H9 (cell line): ENCODE data around the gene OS9. TPM values are rescaled to one million over a fixed set of nuclear protein-coding genes. Genes with fewer than 3 reads are reported as not detected.
"Not testable (repeated sequence)": the region's sequence is repeated elsewhere in the genome, so short reads cannot be mapped to it uniquely, and the experiment has no call there.

Experiments used
- DNase-seq: peaks from one replicate; pipeline ENCODE4 v3.0.0-alpha.2; 2017
- H2AFZ ChIP-seq: one replicate; pipeline ENCODE4 v1.6.1; 2013; ENCODE audit warnings: mild to moderate bottlenecking, low read length, control low read depth, moderate library complexity
- H2AK5ac ChIP-seq: 2 replicates; pipeline ENCODE4 v1.6.1; 2013; ENCODE audit warnings: low read length, control low read depth, mixed read lengths; ENCODE audit not compliant: insufficient read length
- H2BK120ac ChIP-seq: one replicate; pipeline ENCODE4 v1.6.1; 2013; ENCODE audit warnings: low read depth, mild to moderate bottlenecking, low read length, control low read depth, inconsistent platforms; ENCODE audit not compliant: poor library complexity, severe bottlenecking
- H2BK12ac ChIP-seq: 2 replicates; pipeline ENCODE4 v1.6.1; 2013; ENCODE audit warnings: low read length, control low read depth, mixed read lengths, low read depth; ENCODE audit not compliant: insufficient read length
- H2BK15ac ChIP-seq: 2 replicates; pipeline ENCODE4 v1.6.1; 2013; ENCODE audit warnings: low read depth, low read length, control low read depth
- H2BK20ac ChIP-seq: one replicate; pipeline ENCODE4 v1.6.1; 2013; ENCODE audit warnings: low read depth, mild to moderate bottlenecking, low read length, control low read depth, inconsistent platforms; ENCODE audit not compliant: poor library complexity, severe bottlenecking
- H2BK5ac ChIP-seq: 2 replicates; pipeline ENCODE4 v1.6.1; 2013; ENCODE audit warnings: low read length, control low read depth, mixed read lengths; ENCODE audit not compliant: insufficient read length
- H3K14ac ChIP-seq: 2 replicates; pipeline ENCODE4 v1.6.1; 2013; ENCODE audit warnings: low read length, control low read depth; ENCODE audit not compliant: insufficient read depth
- H3K18ac ChIP-seq: 2 replicates; pipeline ENCODE4 v1.6.1; 2013; ENCODE audit warnings: low read depth, mild to moderate bottlenecking, mixed read lengths, low read length, control low read depth; ENCODE audit not compliant: insufficient read length
- H3K23ac ChIP-seq: 2 replicates; pipeline ENCODE4 v1.6.1; 2013; ENCODE audit warnings: low read length, control low read depth, mixed read lengths, low read depth; ENCODE audit not compliant: insufficient read length
- H3K23me2 ChIP-seq: 2 replicates; pipeline ENCODE4 v1.6.1; 2013; ENCODE audit warnings: low read depth, mild to moderate bottlenecking, mixed read lengths, low read length, control low read depth; ENCODE audit not compliant: insufficient read length, poor library complexity, severe bottlenecking
- H3K27ac ChIP-seq: 2 replicates; pipeline ENCODE4 v1.5.1; 2013; ENCODE audit warnings: low read length, control low read depth, mixed read lengths, low read depth; ENCODE audit not compliant: insufficient read length
- H3K27me3 ChIP-seq: 2 replicates; pipeline ENCODE4 v1.6.1; 2013; ENCODE audit warnings: low read length, control low read depth, inconsistent platforms; ENCODE audit not compliant: insufficient read depth
- H3K4ac ChIP-seq: 2 replicates; pipeline ENCODE4 v1.6.1; 2013; ENCODE audit warnings: low read depth, mild to moderate bottlenecking, control low read depth, inconsistent platforms, low read length, moderate library complexity
- H3K4me1 ChIP-seq: 2 replicates; pipeline ENCODE4 v1.6.1; 2013; ENCODE audit warnings: low read length, control low read depth, inconsistent platforms; ENCODE audit not compliant: insufficient read depth
- H3K4me2 ChIP-seq: 2 replicates; pipeline ENCODE4 v1.6.1; 2013; ENCODE audit warnings: low read length, control low read depth, mixed read lengths; ENCODE audit not compliant: insufficient read length, insufficient read depth
- H3K56ac ChIP-seq: 2 replicates; pipeline ENCODE4 v1.6.1; 2013; ENCODE audit warnings: low read depth, mild to moderate bottlenecking, mixed read lengths, low read length, control low read depth; ENCODE audit not compliant: insufficient read length
- H3K79me1 ChIP-seq: 2 replicates; pipeline ENCODE4 v1.6.1; 2013; ENCODE audit warnings: low read depth, mild to moderate bottlenecking, moderate library complexity, low read length, control low read depth, inconsistent platforms; ENCODE audit not compliant: insufficient read depth, poor library complexity, severe bottlenecking
- H3K79me2 ChIP-seq: 2 replicates; pipeline ENCODE4 v1.6.1; 2013; ENCODE audit warnings: low read length, control low read depth, inconsistent platforms; ENCODE audit not compliant: insufficient read depth
- H3K9ac ChIP-seq: 2 replicates; pipeline ENCODE4 v1.6.1; 2013; ENCODE audit warnings: low read length, control low read depth, mixed read lengths; ENCODE audit not compliant: insufficient read length; ENCODE audit errors: extremely low read depth
- H3K9me3 ChIP-seq: one replicate; pipeline ENCODE4 v1.6.1; 2013; ENCODE audit warnings: low read depth, low read length, inconsistent platforms; ENCODE audit not compliant: control insufficient read depth
- H3T11ph ChIP-seq: one replicate; pipeline ENCODE4 v1.6.1; 2013; ENCODE audit warnings: mild to moderate bottlenecking, low read length, control low read depth, inconsistent platforms
- H4K20me1 ChIP-seq: one replicate; pipeline ENCODE4 v1.6.1; 2013; ENCODE audit not compliant: control insufficient read depth, insufficient read length, insufficient read depth
- H4K5ac ChIP-seq: 2 replicates; pipeline ENCODE4 v1.6.1; 2013; ENCODE audit warnings: low read depth, mild to moderate bottlenecking, mixed read lengths, low read length, control low read depth; ENCODE audit not compliant: insufficient read length
- H4K8ac ChIP-seq: replicated peaks from 2 replicates; pipeline ENCODE4 v1.6.1; 2013; ENCODE audit warnings: low read length, control low read depth, mixed read lengths, low read depth; ENCODE audit not compliant: insufficient read length
- H4K91ac ChIP-seq: 2 replicates; pipeline ENCODE4 v1.6.1; 2013; ENCODE audit warnings: low read depth, mild to moderate bottlenecking, moderate library complexity, mixed read lengths, low read length, control low read depth; ENCODE audit not compliant: insufficient read length
- H3K27ac Mint-ChIP-seq, 3 experiments: 2 replicates in 2 of 3; 3 replicates in 1 of 3; pipeline ENCODE4 v1.8.0; 2020 to 2021; ENCODE audit warnings: mixed read lengths in 3 of 3, mild to moderate bottlenecking in 1 of 3, moderate library complexity in 1 of 3
- H3K27me3 Mint-ChIP-seq: 2 replicates; pipeline ENCODE4 v1.8.0; 2021; ENCODE audit warnings: low read depth, mild to moderate bottlenecking, moderate library complexity, mixed read lengths
- H3K36me3 Mint-ChIP-seq, 3 experiments: 2 replicates in 2 of 3; 3 replicates in 1 of 3; pipeline ENCODE4 v1.8.0; 2020 to 2021; ENCODE audit warnings: low read depth in 3 of 3, mixed read lengths in 3 of 3; ENCODE audit not compliant: insufficient read depth in 1 of 3
- H3K4me1 Mint-ChIP-seq, 2 experiments: 2 replicates each; pipeline ENCODE4 v1.8.0; 2020; ENCODE audit warnings: mixed read lengths in 2 of 2
- H3K4me3 Mint-ChIP-seq, 2 experiments: 2 replicates in 1 of 2; 3 replicates in 1 of 2; pipeline ENCODE4 v1.8.0; 2020 to 2021; ENCODE audit warnings: mild to moderate bottlenecking in 2 of 2, mixed read lengths in 2 of 2, moderate library complexity in 1 of 2
- H3K9me3 Mint-ChIP-seq, 2 experiments: 2 replicates in 1 of 2; 3 replicates in 1 of 2; pipeline ENCODE4 v1.8.0; 2020; ENCODE audit warnings: mild to moderate bottlenecking in 2 of 2, mixed read lengths in 2 of 2, moderate library complexity in 1 of 2
- CTCF ChIP-seq: fragments of 200-600 bp; sonication (generic); conservative IDR thresholded peaks from 3 replicates; pipeline ENCODE4 v1.8.0; 2021; ENCODE audit warnings: antibody characterized with exemption, mild to moderate bottlenecking
- WGBS: extraction: QIAGEN DNeasy Blood & Tissue Kit; methylation state at CpG from one replicate; pipeline ENCODE4 v1.1.7; 2013; ENCODE audit warnings: missing lambda C conversion rate, low lambda C conversion rate, mixed read lengths; ENCODE audit not compliant: insufficient read length; ENCODE audit errors: extremely low coverage; 5-methylcytosine and 5-hydroxymethylcytosine counted together
- total RNA-seq: library from RNA; stranded (reverse); gene quantifications from 2 replicates; pipeline ENCODE4 v1.2.1, GENCODE V29; 2021

OS9 gene
- total RNA-seq, 1 experiment from 2014 or later = 112 TPM

- H3K23me2 ChIP-seq = peaks cover 3% of the 10 kb centered on the region
- no CpG with 5 or more reads among the region's 11 CpGs for WGBS
- H3K9me3 ChIP-seq = no peaks in the 10 kb centered on the region
- no peak overlapping the region for H3K23ac ChIP-seq
- H2BK12ac ChIP-seq = no peak overlapping the region
- H3K4me2 ChIP-seq = no peak overlapping the region
- H3K79me1 ChIP-seq = no peaks in the 10 kb centered on the region
- no peaks in the 10 kb centered on the region for H4K20me1 ChIP-seq
- H3K27ac Mint-ChIP-seq = no peak overlapping the region
- H2AK5ac ChIP-seq = no peak overlapping the region
- no peaks in the 10 kb centered on the region for H3K4me1 ChIP-seq
- H3K56ac ChIP-seq = no peak overlapping the region
- H2BK20ac ChIP-seq = no peak overlapping the region
- H3K27ac ChIP-seq = no peak overlapping the region
- H2AFZ ChIP-seq = no peak overlapping the region
- H3K36me3 Mint-ChIP-seq = peaks cover 14 to 49% (median 23%) of the 10 kb centered on the region in 3 experiments
- no peak overlapping the region for H4K91ac ChIP-seq
- H3K18ac ChIP-seq = no peak overlapping the region
- no peak overlapping the region for H3K14ac ChIP-seq
- no peak overlapping the region for H2BK5ac ChIP-seq
- H3K4ac ChIP-seq = no peak overlapping the region
- no peak overlapping the region for H3K9ac ChIP-seq
- no peak overlapping the region for H4K8ac ChIP-seq
- H3K9me3 Mint-ChIP-seq = no peaks in the 10 kb centered on the region
- H4K5ac ChIP-seq = no peak overlapping the region
- no peak overlapping the region for H3K4me3 Mint-ChIP-seq
- H3K27me3 Mint-ChIP-seq = peaks cover 27% of the 10 kb centered on the region
- no peaks in the 10 kb centered on the region for H3K79me2 ChIP-seq
- no peaks in the 10 kb centered on the region; the same call in 1 of the 2 replicates for H3K27me3 ChIP-seq
- no peak overlapping the region for H2BK120ac ChIP-seq
- DNase-seq = no peak
- no peak overlapping the region for H2BK15ac ChIP-seq
- H3T11ph ChIP-seq = no peak overlapping the region
- TF ChIP-seq CTCF = no peak
- peaks cover 4% of the 10 kb centered on the region in 2 experiments; a peak in 3 of 4 replicates for H3K4me1 Mint-ChIP-seq
Observed at GRCh38 chr12:57720606-57721595, 27.0 kb downstream of the OS9 start.

- not testable (repeated sequence) for H3K4ac ChIP-seq, H2BK12ac ChIP-seq, H3T11ph ChIP-seq, H2AFZ ChIP-seq, H3K14ac ChIP-seq, H3K27ac Mint-ChIP-seq, H3K4me3 Mint-ChIP-seq, H2BK15ac ChIP-seq, H2BK5ac ChIP-seq, H3K79me1 ChIP-seq, H4K8ac ChIP-seq, H3K56ac ChIP-seq, H3K23ac ChIP-seq, H3K9me3 Mint-ChIP-seq, H2BK20ac ChIP-seq, H3K4me2 ChIP-seq, H4K5ac ChIP-seq, H4K91ac ChIP-seq, H3K79me2 ChIP-seq, H3K9me3 ChIP-seq, H4K20me1 ChIP-seq, DNase-seq, H3K9ac ChIP-seq, H2BK120ac ChIP-seq, H3K27me3 ChIP-seq, H3K4me1 ChIP-seq, H2AK5ac ChIP-seq, H3K27ac ChIP-seq, H3K18ac ChIP-seq
- no CpG with 5 or more reads among the region's 16 CpGs for WGBS
- H3K27me3 Mint-ChIP-seq = peaks cover 37% of the 10 kb centered on the region
- peaks cover 14% of the 10 kb centered on the region for H3K23me2 ChIP-seq
- H3K4me1 Mint-ChIP-seq = peaks cover 8 to 10% of the 10 kb centered on the region in 2 experiments
- H3K36me3 Mint-ChIP-seq = peaks cover 16 to 39% (median 23%) of the 10 kb centered on the region in 3 experiments
Observed at GRCh38 chr12:57721846-57722608, 28.1 kb downstream of the OS9 start.
